ENCODE results near the gene OSBPL7.
A peak's percentile ranks its signal among the peaks of the same experiment; 100 is the strongest.

The OSBPL7 gene, protein sequence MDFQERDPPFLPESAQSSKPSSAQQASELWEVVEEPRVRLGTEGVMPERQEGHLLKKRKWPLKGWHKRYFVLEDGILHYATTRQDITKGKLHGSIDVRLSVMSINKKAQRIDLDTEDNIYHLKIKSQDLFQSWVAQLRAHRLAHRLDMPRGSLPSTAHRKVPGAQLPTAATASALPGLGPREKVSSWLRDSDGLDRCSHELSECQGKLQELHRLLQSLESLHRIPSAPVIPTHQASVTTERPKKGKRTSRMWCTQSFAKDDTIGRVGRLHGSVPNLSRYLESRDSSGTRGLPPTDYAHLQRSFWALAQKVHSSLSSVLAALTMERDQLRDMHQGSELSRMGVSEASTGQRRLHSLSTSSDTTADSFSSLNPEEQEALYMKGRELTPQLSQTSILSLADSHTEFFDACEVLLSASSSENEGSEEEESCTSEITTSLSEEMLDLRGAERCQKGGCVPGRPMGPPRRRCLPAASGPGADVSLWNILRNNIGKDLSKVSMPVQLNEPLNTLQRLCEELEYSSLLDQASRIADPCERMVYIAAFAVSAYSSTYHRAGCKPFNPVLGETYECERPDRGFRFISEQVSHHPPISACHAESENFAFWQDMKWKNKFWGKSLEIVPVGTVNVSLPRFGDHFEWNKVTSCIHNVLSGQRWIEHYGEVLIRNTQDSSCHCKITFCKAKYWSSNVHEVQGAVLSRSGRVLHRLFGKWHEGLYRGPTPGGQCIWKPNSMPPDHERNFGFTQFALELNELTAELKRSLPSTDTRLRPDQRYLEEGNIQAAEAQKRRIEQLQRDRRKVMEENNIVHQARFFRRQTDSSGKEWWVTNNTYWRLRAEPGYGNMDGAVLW

DNA sequence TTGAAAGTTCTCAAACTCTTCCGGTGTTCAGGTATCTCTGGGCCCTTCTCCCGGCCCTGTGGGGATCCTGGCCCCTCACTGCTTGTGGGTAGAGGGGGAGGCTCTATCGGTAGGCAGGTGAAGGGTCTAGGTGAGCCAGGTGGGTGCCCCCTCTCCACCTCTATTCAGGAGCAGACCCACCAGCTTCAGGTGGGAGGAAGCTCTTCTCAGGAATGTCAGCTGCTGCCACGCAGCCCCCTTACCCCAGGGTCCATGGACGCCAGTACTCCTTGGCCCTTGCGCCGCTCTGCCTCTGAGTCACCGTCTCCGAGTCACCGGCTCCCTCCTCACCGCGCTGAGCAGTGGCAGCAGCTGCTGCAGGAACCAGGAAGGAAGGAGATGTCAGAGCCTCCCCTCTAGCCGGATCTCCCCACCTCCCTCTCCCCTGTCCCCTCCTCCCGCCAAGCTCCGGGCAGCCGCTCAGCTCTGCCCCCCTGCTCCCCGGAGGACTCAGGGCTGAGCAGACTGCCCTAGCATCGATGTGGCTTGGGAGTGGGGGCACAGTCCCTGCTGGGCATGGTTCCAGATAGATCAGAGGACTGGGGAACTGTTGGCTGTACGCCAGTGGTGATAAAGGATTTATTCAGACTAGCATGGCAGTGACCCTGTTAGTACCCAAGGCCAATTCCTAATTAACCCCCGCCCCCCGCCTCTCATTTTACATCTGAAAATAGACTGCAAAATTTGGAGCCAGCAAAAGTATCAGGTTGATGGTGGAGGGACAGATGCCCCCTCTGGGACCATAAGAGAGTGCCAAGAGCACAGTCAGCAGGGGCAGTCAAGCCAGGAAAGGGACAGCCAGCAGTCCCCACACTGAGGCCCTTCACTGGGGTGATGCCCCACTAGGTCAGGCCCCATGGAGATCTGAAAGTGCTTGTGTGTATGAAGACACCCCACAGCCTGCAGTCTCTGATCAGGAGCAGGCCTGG lies at the start of gene OSBPL7:
OSBPL7 (minus strand) TSS at position 371 of the 968 bp plus-strand sequence. CDS start 1,516 bp downstream, outside the sequence.
- H3K27ac ChIP-seq = no peak within 1 kb of the TSS
- H3K36me3 ChIP-seq (ENCODE audit: control insufficient read depth, insufficient read depth, low read length) = no peaks in the 10 kb centered on the region
- peaks cover 11% of the 10 kb centered on the region for H3K4me1 ChIP-seq
- peak within 1 kb of the TSS; percentile 39 for H3K9ac ChIP-seq
- peak within 1 kb of the TSS; percentile 90 for H2AFZ ChIP-seq
- H3K4me2 ChIP-seq (ENCODE audit: low read length) = peak within 1 kb of the TSS; percentile 0
- no peaks in the 10 kb centered on the region for H3K9me3 ChIP-seq (ENCODE audit: control insufficient read depth, low read length)
- H3K27me3 ChIP-seq (ENCODE audit: control insufficient read depth, insufficient read depth, low read length) = no peaks in the 10 kb centered on the region
- TF ChIP-seq, protein P1, sequence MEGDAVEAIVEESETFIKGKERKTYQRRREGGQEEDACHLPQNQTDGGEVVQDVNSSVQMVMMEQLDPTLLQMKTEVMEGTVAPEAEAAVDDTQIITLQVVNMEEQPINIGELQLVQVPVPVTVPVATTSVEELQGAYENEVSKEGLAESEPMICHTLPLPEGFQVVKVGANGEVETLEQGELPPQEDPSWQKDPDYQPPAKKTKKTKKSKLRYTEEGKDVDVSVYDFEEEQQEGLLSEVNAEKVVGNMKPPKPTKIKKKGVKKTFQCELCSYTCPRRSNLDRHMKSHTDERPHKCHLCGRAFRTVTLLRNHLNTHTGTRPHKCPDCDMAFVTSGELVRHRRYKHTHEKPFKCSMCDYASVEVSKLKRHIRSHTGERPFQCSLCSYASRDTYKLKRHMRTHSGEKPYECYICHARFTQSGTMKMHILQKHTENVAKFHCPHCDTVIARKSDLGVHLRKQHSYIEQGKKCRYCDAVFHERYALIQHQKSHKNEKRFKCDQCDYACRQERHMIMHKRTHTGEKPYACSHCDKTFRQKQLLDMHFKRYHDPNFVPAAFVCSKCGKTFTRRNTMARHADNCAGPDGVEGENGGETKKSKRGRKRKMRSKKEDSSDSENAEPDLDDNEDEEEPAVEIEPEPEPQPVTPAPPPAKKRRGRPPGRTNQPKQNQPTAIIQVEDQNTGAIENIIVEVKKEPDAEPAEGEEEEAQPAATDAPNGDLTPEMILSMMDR (IDR thresholded peaks at IDR 0.05) = no peak
- H3K79me2 ChIP-seq = no peaks in the 10 kb centered on the region
- H3K4me3 ChIP-seq (ENCODE audit: low read depth, low read length) = peak within 1 kb of the TSS; percentile 24

DNA sequence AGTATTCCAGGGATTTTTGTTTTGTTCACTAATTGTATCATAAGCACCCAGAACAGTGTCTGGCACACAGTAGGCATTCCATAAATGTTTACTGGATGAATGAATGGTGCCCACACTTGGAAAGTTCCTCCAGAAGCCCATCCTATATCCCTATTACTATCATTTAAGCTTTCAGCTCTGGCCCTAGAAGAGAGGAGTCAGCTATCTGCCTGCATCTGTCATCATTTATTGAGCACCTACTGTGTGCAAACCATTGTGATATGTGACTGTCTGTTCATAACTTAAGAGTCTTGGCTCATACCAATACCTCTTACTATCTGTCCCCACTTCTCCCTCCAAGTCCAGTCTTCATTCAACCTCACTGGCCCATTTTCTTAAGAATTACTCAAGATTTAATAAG lies 49.5 kb upstream of the OSBPL7 start:
- H3K79me2 ChIP-seq = no peaks in the 10 kb centered on the region
- H3K27me3 ChIP-seq (ENCODE audit: control insufficient read depth, insufficient read depth, low read length) = no peaks in the 10 kb centered on the region
- no peak overlapping the region for H3K4me3 ChIP-seq (ENCODE audit: low read depth, low read length)
- H3K27ac ChIP-seq = no peak overlapping the region
- no peaks in the 10 kb centered on the region for H3K9me3 ChIP-seq (ENCODE audit: control insufficient read depth, low read length)
- H3K9ac ChIP-seq = no peak overlapping the region
- no peaks in the 10 kb centered on the region for H3K36me3 ChIP-seq (ENCODE audit: control insufficient read depth, insufficient read depth, low read length)
- H3K4me2 ChIP-seq (ENCODE audit: low read length) = no peak overlapping the region
- TF ChIP-seq, protein P1 (IDR thresholded peaks at IDR 0.05) = no peak
- H2AFZ ChIP-seq = no peak overlapping the region
- H3K4me1 ChIP-seq = peaks cover 15% of the 10 kb centered on the region

DNA sequence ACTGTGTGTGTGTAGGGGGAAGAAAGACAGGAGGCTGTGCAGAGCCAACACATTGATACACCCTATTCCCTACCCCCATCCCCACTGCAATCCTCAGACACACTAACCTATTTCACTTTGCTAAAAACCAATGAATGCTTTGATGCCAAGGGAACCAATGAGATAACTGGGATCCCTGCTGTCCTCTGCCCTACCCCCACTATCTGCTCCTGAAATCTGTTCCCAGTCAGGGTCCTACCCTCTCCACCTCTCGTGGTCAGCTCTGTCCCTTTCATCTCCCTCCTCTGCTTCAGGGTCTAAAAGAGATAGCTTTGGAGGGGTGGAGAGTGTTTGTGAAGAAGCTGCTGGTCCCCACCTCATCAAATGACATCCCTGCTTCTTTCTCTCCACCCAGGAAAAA lies 48.5 kb upstream of the OSBPL7 start:
- Histone ChIP-seq H3K4me3 (ENCODE audit: low read depth, low read length) (no peak overlapping the region), H3K9me3 (ENCODE audit: control insufficient read depth, low read length) (no peaks in the 10 kb centered on the region), H3K4me1 (peaks cover 11% of the 10 kb centered on the region), H3K36me3 (ENCODE audit: control insufficient read depth, insufficient read depth, low read length) (no peaks in the 10 kb centered on the region), H3K9ac (no peak overlapping the region), H2AFZ (no peak overlapping the region), H3K27me3 (ENCODE audit: control insufficient read depth, insufficient read depth, low read length) (no peaks in the 10 kb centered on the region), H3K79me2 (no peaks in the 10 kb centered on the region), H3K4me2 (ENCODE audit: low read length) (no peak overlapping the region), H3K27ac (no peak overlapping the region)
- TF ChIP-seq, protein P1 (IDR thresholded peaks at IDR 0.05) = no peak

DNA sequence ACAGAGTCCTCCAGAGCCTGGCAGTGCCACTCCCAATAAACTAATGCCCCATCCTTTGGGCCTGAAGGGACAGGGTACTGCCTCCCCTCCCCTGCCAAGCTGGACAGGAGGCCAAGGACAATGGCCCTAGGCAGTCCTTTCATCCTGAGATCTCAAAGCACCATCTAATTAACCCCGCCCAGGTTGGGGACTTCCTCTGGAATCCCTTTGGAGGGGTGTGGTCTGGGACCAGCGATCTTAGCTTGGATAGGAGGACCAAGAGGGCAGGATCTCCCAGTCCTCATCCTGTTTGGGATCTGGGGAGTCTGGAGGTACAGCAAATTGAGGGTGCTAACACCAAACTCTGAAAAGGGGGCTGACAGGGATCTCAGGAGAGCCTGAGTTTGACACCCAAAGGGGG lies 47.5 kb upstream of the OSBPL7 start:
- Histone ChIP-seq H3K4me3 (ENCODE audit: low read depth, low read length) (no peak overlapping the region), H3K4me1 (peaks cover 9% of the 10 kb centered on the region), H3K36me3 (ENCODE audit: control insufficient read depth, insufficient read depth, low read length) (no peaks in the 10 kb centered on the region), H3K27me3 (ENCODE audit: control insufficient read depth, insufficient read depth, low read length) (no peaks in the 10 kb centered on the region), H3K4me2 (ENCODE audit: low read length) (no peak overlapping the region), H3K27ac (no peak overlapping the region), H3K79me2 (no peaks in the 10 kb centered on the region), H3K9me3 (ENCODE audit: control insufficient read depth, low read length) (no peaks in the 10 kb centered on the region), H3K9ac (no peak overlapping the region), H2AFZ (peak overlapping the region; percentile 23)
- TF ChIP-seq, protein P1 (IDR thresholded peaks at IDR 0.05) = no peak
